HepG2 (cell line): ENCODE measurements around the gene AJUBA. TPM values are rescaled to one million over a fixed set of nuclear protein-coding genes. Genes with fewer than 3 reads are reported as not detected.

Source experiments
- ERF ChIP-seq: IDR thresholded peaks from 2 replicates; pipeline ENCODE4 v1.6.1; 2018; ENCODE audit warnings: missing biosample characterization, missing genetic modification reagents
- GZF1 ChIP-seq: sonication (generic); formaldehyde crosslinking; IDR thresholded peaks from 2 replicates; pipeline ENCODE4 v1.5.1; 2020; ENCODE audit warnings: mild to moderate bottlenecking, missing genetic modification reagents
- IRX3 ChIP-seq: sonication (generic); formaldehyde crosslinking; IDR thresholded peaks from 2 replicates; pipeline ENCODE4 v1.8.1; 2023; ENCODE audit warnings: mild to moderate bottlenecking, low read depth, missing genetic modification reagents, borderline replicate concordance
- KDM6A ChIP-seq: IDR thresholded peaks from 2 replicates; pipeline ENCODE4 v1.6.1; 2016; ENCODE audit warnings: low read depth
- NFKB2 ChIP-seq: sonication (generic); formaldehyde crosslinking; IDR thresholded peaks from 2 replicates; pipeline ENCODE4 v1.4.0; 2020; ENCODE audit warnings: missing genetic modification reagents, borderline replicate concordance
- NR1H2 ChIP-seq: sonication (generic); formaldehyde crosslinking; IDR thresholded peaks from 2 replicates; pipeline ENCODE4 v1.8.1; 2022; ENCODE audit warnings: low read depth, missing genetic modification reagents, borderline replicate concordance
- RCOR2 ChIP-seq: IDR thresholded peaks from 2 replicates; pipeline ENCODE4 v1.6.1; 2016; ENCODE audit warnings: missing biosample characterization, missing genetic modification reagents
- RFX3 ChIP-seq: IDR thresholded peaks from 2 replicates; pipeline ENCODE4 v1.6.1; 2016; ENCODE audit warnings: missing biosample characterization, missing genetic modification reagents
- SIN3B ChIP-seq: fragments of 150-350 bp; IDR thresholded peaks from 2 replicates; pipeline ENCODE4 v1.6.1; 2014; ENCODE audit warnings: low read length
- TCF7 ChIP-seq: sonication (generic); IDR thresholded peaks from 2 replicates; pipeline ENCODE4 v1.6.1; 2016; ENCODE audit warnings: antibody characterized with exemption, low read depth
- TCF7L2 ChIP-seq: IDR thresholded peaks from 2 replicates; pipeline ENCODE4 v1.6.1; 2011; ENCODE audit warnings: mild to moderate bottlenecking, low read depth, low read length, moderate library complexity
- TOE1 ChIP-seq: sonication (generic); formaldehyde crosslinking; IDR thresholded peaks from 2 replicates; pipeline ENCODE4 v1.4.0; 2020; ENCODE audit warnings: mild to moderate bottlenecking, missing genetic modification reagents
- ZNF180 ChIP-seq: sonication (generic); formaldehyde crosslinking; IDR thresholded peaks from 2 replicates; pipeline ENCODE4 v1.4.0; 2020; ENCODE audit warnings: low read depth, missing genetic modification reagents, borderline replicate concordance
- ZNF317 ChIP-seq: sonication (generic); formaldehyde crosslinking; IDR thresholded peaks from 2 replicates; pipeline ENCODE4 v1.5.0; 2020; ENCODE audit warnings: mild to moderate bottlenecking, missing genetic modification reagents
- ZNF761 ChIP-seq: sonication (generic); formaldehyde crosslinking; conservative IDR thresholded peaks from 2 replicates; pipeline ENCODE4 v1.4.0; 2020; ENCODE audit warnings: mild to moderate bottlenecking, missing genetic modification reagents
- polyA plus RNA-seq, 8 experiments: library from polyadenylated mRNA; depleted of rRNA in 3 of 8; stranded (reverse) in 7 of 8; unstranded in 1 of 8; fragments of >200 nt; fragmentation: Illumina TruSeq in 4 of 8; extraction: Trizol in 4 of 8; gene quantifications; 2 replicates each; pipeline versions ENCODE4 v1.2.1 to v1.2.3, GENCODE V29; 2011 to 2016; ENCODE audit warnings: low read depth in 4 of 8, missing spikeins in 1 of 8, mixed read lengths in 1 of 8; ENCODE audit not compliant: insufficient read depth in 1 of 8
- total RNA-seq, 5 experiments: library from RNA; depleted of rRNA; stranded (reverse); fragments of >200 nt; fragmentation: Illumina TruSeq; extraction: Trizol; gene quantifications; 2 replicates each; pipeline ENCODE4 v1.2.3, GENCODE V29; 2016; ENCODE audit warnings: low read depth in 1 of 5
- TF ChIP-seq, protein P1 (sequence below): sonication (generic); formaldehyde crosslinking; IDR thresholded peaks from 2 replicates; pipeline ENCODE4 v1.5.0; 2020; ENCODE audit warnings: missing genetic modification reagents
- TF ChIP-seq, protein P2 (sequence below): sonication (generic); formaldehyde crosslinking; IDR thresholded peaks from 2 replicates; pipeline ENCODE4 v1.5.0; 2020; ENCODE audit warnings: missing genetic modification reagents, mild to moderate bottlenecking, borderline replicate concordance
- TF ChIP-seq, protein P3 (sequence below): sonication (generic); formaldehyde crosslinking; IDR thresholded peaks from 2 replicates; pipeline ENCODE4 v1.8.1; 2023; ENCODE audit warnings: mild to moderate bottlenecking, inconsistent platforms, moderate library complexity, missing genetic modification reagents, borderline replicate concordance
- TF ChIP-seq, protein P4 (sequence below): sonication (generic); formaldehyde crosslinking; IDR thresholded peaks from 2 replicates; pipeline ENCODE4 v1.8.1; 2023; ENCODE audit warnings: mild to moderate bottlenecking, moderate library complexity, missing genetic modification reagents
- TF ChIP-seq, protein P5 (sequence below): sonication (generic); formaldehyde crosslinking; IDR thresholded peaks from 2 replicates; pipeline ENCODE4 v1.5.1; 2020; ENCODE audit warnings: mild to moderate bottlenecking, missing genetic modification reagents, moderate library complexity

The AJUBA gene
- total and polyA plus RNA-seq, 2 of the 13 experiments (the other 11 are each of a cell fraction or from before 2014, with no cell fraction given), result 157 to 241 TPM

DNA sequence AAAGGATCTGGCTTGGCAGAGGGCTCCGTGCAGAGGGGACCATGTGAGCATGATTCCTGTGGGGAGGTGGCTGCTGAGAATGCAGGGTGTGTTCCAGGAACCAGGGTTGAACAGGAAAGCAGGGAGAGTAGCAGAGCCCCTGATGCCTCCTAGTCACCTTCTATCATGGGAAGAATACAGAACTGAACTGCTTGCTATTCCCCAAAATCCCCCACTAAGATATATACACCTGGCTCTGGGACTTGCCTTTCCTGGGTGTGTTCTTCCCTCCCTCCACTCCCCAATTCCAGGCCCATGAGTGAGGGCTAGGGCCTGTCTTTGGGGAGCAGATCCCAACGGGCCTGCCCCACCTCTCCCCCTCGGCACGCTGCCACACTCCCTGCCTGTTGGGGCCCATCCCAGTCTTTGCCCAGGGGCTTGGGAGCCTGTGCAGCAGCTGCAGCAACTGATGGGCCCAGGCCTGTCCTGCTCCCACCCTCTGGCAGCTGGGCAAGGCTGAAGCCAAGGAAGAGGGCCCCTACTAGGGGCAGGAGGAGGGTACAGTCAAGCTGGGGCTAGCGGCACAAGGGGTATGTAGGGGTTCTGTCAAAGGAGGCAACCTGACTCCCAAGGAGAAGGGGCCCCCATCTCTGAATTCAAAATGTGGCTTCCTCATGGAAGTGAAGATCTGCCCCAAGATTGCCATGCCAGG, 3.2 kb downstream of the AJUBA start (continued):
- TF ChIP-seq TCF7L2 (no peak), TCF7 (no peak), TOE1 (CRISPR knock-in tag) (no peak; the same call in 1 of the 2 replicates), KDM6A (CRISPR knock-in tag) (no peak), RFX3 (CRISPR knock-in tag) (no peak), GZF1 (CRISPR knock-in tag) (peak; percentile 85; the same call in 1 of the 2 replicates), IRX3 (no peak), ZNF180 (CRISPR knock-in tag) (no peak), SIN3B (0 out of 2 replicates have a peak, but pooled peaks have one; percentile 34), ZNF761 (CRISPR knock-in tag) (0 out of 2 replicates have a peak, but pooled peaks have one; percentile 14), RCOR2 (CRISPR knock-in tag) (no peak), NFKB2 (CRISPR knock-in tag) (no peak), ZNF317 (no peak), NR1H2 (CRISPR knock-in tag) (no peak), ERF (peak; percentile 22; the same call in 1 of the 2 replicates)
- TF ChIP-seq, protein P1, sequence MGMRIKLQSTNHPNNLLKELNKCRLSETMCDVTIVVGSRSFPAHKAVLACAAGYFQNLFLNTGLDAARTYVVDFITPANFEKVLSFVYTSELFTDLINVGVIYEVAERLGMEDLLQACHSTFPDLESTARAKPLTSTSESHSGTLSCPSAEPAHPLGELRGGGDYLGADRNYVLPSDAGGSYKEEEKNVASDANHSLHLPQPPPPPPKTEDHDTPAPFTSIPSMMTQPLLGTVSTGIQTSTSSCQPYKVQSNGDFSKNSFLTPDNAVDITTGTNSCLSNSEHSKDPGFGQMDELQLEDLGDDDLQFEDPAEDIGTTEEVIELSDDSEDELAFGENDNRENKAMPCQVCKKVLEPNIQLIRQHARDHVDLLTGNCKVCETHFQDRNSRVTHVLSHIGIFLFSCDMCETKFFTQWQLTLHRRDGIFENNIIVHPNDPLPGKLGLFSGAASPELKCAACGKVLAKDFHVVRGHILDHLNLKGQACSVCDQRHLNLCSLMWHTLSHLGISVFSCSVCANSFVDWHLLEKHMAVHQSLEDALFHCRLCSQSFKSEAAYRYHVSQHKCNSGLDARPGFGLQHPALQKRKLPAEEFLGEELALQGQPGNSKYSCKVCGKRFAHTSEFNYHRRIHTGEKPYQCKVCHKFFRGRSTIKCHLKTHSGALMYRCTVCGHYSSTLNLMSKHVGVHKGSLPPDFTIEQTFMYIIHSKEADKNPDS (CRISPR knock-in tag), result no peak
- TF ChIP-seq, protein P2, sequence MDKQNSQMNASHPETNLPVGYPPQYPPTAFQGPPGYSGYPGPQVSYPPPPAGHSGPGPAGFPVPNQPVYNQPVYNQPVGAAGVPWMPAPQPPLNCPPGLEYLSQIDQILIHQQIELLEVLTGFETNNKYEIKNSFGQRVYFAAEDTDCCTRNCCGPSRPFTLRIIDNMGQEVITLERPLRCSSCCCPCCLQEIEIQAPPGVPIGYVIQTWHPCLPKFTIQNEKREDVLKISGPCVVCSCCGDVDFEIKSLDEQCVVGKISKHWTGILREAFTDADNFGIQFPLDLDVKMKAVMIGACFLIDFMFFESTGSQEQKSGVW, result no peak
- TF ChIP-seq, protein P3, sequence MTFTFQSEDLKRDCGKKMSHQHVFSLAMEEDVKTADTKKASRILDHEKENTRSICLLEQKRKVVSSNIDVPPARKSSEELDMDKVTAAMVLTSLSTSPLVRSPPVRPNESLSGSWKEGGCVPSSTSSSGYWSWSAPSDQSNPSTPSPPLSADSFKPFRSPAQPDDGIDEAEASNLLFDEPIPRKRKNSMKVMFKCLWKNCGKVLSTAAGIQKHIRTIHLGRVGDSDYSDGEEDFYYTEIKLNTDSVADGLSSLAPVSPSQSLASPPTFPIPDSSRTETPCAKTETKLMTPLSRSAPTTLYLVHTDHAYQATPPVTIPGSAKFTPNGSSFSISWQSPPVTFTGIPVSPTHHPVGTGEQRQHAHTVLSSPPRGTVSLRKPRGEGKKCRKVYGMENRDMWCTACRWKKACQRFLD (CRISPR knock-in tag), result 0 out of 2 replicates have a peak, but pooled peaks have one; percentile 86
- TF ChIP-seq, protein P4, sequence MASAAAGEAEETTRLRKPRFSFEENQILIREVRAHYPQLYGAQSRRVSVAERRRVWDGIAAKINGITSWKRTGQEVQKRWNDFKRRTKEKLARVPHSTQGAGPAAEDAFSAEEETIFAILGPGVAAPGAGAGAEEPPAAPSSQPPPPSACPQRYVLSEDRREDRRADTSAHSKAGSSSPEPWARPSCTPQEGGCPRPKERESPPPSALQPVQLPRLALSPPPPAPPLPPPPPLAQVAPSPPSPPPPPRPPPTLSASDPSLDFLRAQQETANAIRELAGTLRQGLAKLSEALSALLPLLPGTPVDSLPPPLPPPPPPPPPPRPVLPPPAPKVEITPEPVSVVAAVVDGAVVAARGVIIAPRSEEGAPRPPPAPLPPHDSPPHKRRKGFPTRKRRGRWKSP (CRISPR knock-in tag), result no peak
- TF ChIP-seq, protein P5, sequence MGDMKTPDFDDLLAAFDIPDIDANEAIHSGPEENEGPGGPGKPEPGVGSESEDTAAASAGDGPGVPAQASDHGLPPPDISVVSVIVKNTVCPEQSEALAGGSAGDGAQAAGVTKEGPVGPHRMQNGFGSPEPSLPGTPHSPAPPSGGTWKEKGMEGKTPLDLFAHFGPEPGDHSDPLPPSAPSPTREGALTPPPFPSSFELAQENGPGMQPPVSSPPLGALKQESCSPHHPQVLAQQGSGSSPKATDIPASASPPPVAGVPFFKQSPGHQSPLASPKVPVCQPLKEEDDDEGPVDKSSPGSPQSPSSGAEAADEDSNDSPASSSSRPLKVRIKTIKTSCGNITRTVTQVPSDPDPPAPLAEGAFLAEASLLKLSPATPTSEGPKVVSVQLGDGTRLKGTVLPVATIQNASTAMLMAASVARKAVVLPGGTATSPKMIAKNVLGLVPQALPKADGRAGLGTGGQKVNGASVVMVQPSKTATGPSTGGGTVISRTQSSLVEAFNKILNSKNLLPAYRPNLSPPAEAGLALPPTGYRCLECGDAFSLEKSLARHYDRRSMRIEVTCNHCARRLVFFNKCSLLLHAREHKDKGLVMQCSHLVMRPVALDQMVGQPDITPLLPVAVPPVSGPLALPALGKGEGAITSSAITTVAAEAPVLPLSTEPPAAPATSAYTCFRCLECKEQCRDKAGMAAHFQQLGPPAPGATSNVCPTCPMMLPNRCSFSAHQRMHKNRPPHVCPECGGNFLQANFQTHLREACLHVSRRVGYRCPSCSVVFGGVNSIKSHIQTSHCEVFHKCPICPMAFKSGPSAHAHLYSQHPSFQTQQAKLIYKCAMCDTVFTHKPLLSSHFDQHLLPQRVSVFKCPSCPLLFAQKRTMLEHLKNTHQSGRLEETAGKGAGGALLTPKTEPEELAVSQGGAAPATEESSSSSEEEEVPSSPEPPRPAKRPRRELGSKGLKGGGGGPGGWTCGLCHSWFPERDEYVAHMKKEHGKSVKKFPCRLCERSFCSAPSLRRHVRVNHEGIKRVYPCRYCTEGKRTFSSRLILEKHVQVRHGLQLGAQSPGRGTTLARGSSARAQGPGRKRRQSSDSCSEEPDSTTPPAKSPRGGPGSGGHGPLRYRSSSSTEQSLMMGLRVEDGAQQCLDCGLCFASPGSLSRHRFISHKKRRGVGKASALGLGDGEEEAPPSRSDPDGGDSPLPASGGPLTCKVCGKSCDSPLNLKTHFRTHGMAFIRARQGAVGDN, result peak; percentile 98
